HG03159 (cell line): ENCODE results near the gene NFKBIE.

Source experiments
- ATAC-seq: cut with Tn5 transposase; IDR thresholded peaks from one replicate; pipeline ENCODE4 v1.9.1; 2021; ENCODE audit warnings: mild to moderate bottlenecking, moderate library complexity; ENCODE audit not compliant: unreplicated experiment

The NFKBIE gene

GRCh38 chr6:44275271-44275748, 10.0 kb upstream of the NFKBIE start:
- ATAC-seq, result no peak

- ATAC-seq, result no peak
These were observed 8.3 kb upstream of the NFKBIE start for GRCh38 chr6:44273617-44274016.

GRCh38 chr6:44272999-44273566, 7.7 kb upstream of the NFKBIE start:
- no peak for ATAC-seq

- no peak for ATAC-seq
These were observed 7.2 kb upstream of the NFKBIE start for GRCh38 chr6:44272529-44272928.

GRCh38 chr6:44271914-44272313, 6.6 kb upstream of the NFKBIE start:
- ATAC-seq, result no peak

GRCh38 chr6:44271406-44271723, 6.0 kb upstream of the NFKBIE start:
- ATAC-seq, result no peak

GRCh38 chr6:44270526-44271405, 5.4 kb upstream of the NFKBIE start:
- ATAC-seq, result no peak

- ATAC-seq, result no peak
These were observed 4.7 kb upstream of the NFKBIE start, which contains the start of gene TMEM151B for GRCh38 chr6:44269921-44270525. TMEM151B (plus strand) TSS chr6:44270450; CDS start chr6:44270743, 293 bp downstream.

- ATAC-seq, result no peak
These were observed 4.0 kb upstream of the NFKBIE start for GRCh38 chr6:44269178-44269920.

- ATAC-seq, result no peak
These were observed 2.8 kb upstream of the NFKBIE start for GRCh38 chr6:44268095-44268628.

- no peak for ATAC-seq
These were observed 1.9 kb upstream of the NFKBIE start for GRCh38 chr6:44267252-44267651.

- no peak for ATAC-seq
These were observed 996 bp upstream of the NFKBIE start for GRCh38 chr6:44266347-44266746.

- ATAC-seq, result no peak
These were observed 427 bp upstream of the NFKBIE start for GRCh38 chr6:44265722-44266233.

- ATAC-seq, result peak; percentile 36
These were observed 971 bp downstream of the NFKBIE start for GRCh38 chr6:44264154-44265006.

GRCh38 chr6:44263354-44264100, 1.8 kb downstream of the NFKBIE start:
- no peak for ATAC-seq

GRCh38 chr6:44262467-44263353, 2.6 kb downstream of the NFKBIE start:
- ATAC-seq, result no peak

GRCh38 chr6:44261581-44261980, 3.8 kb downstream of the NFKBIE start:
- no peak for ATAC-seq
